ENCODE results near the gene CHD6.

Gene CHD6

DNA sequence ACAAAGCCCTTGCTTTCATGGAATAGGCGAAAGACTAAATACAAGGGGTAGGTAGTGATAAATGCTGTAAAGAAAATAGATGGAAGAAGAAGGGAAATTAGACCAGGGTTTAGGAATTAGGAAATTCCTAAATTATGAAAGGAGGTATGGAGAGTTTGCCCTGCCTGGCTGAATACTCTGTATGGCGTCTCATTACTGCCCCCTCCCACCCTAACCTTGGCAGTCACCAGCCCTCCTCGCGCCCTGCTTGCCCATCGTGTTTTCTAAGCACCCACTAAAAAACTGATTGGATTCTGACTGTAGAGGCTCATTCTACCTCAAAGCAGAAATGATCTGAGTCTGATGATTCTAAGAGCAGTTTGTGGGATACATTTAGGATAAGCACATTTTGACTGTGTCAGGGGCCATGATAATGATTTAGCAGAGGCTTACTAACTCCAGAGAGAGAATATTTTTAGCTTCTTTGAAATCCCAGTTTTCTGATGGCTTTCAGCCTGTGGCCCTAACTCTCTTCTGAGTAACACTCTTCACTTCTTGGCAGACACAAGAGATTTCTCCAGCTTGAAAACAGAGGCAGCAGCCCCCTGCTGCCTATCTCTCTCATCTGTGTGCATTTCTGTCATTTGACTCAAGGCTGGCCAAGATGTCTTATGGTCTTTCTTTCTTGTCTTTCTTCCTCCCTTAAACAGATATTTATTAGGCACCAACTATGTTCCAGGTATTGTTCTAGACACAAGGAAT, 1.4 kb upstream of the CHD6 start:
- DNase-seq, result no peak

DNA sequence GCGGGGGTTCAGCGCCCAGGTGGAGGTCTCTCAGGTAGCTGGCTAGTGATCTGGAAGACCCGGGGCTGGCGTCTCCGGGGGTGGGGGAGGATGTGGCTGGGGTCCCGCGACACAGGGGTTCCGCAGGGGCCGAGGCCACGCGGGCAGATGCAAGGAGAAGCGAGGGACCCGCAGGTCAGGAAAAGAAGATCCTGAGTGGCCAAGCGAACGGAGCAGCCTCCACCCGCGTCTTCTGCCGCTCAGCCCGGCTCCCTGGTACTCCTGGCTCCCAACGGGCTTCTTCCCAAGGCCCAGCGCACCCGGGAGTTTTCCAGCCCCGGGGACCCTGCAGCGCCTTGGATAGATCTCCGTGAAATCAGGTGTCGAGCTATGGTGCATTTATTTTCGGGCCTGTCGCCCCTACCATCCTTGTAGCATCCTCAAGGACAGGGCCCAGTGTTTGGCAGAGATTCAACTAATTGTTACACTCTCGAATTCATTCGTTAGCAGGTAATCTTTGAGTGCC, 682 bp upstream of the CHD6 start:
- DNase-seq, result no peak

DNA sequence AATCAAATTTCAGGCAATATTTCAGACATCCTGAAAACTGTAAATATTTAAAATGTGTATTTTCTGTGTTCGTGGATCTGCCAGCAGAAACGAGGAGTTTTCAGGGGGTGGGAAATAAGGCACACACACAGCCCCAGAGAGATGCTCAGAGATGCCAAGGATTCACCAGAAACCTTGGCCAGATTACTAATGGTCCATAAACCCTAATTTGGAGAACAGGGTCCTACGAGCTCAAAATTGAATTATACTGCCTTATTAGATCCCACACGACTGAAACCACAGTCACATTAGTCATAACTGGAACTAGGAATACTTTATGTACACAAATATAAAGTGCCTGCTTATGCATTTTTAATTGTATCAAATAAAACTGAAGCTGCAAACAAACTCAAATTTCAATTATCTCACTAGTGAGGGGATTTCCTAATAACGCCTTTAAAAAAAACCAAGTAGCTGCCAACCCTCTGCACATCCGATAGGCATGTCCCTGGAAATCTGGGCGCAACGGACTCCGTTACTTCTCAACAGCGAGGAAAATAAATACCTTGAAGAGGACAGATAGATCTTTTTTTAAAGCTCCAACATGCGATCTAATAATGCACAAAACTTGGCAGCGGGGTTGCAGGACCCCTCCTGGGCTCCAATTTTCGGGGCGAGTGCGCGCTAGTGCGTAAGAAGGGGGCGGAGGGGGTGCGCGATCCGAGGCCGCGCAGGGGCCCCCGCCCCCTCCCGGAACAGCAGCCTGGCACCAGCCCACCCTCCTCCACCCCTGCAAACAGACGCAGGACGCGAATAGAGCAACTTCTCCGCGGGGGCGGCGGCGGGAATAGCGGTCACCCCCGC, 897 bp downstream of the CHD6 start:
- peak; percentile 52 for DNase-seq

DNA sequence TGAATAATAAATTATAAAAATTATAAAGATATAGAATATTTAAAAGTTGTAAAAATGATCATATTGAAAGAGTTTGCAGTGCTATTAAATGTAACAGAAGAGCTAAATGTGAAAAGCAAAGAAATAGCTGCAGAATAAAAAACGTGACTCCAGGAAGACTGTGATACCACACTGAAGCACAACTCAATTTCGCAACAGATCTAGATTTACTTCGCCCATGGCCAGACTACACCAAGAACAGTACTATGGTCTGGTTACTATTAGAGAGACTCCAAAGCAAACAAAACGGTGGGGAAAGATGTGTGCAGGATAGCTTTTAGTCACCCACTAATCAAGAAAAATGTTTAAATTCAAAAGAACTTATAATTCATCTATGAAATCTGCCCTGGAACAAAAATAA, 1.9 kb downstream of the CHD6 start:
- no peak for DNase-seq

DNA sequence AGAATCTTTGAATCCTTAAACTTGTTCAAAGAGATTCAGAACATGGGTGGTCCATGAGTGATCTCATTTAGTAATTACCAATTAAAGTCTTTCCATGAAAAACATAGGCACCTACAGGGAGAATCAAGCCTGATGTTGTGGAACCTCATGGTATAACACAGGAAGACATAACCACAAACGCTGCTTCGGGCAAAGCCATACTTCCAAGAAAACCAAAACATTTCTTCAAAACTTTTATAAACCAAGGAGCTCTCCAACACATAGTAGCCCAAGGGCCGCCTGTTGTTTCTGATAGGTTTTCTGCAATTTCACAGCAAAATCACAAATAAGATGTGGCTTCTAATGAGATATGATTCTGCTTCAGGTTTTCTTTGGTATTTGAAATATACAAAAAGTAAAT, 2.5 kb downstream of the CHD6 start:
- no peak for DNase-seq

DNA sequence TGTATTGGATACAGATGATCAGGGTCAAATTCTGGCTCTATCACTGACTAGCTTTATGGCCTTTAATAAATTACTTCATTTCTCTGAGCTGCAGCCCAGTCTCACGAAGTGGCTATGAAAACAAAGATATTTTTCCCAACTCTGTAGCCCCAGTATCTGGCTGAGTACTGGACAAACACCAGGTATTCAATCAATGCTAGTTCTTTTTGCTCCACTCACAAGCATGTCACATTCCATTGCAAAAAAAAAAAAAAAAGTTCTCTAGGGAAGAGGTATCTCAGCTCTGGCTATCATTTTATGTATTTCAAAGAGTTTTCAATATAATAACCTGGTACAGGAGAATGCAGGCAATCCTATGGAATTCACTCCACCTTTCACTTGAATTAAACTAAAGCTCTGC, 3.1 kb downstream of the CHD6 start:
- DNase-seq, result no peak

DNA sequence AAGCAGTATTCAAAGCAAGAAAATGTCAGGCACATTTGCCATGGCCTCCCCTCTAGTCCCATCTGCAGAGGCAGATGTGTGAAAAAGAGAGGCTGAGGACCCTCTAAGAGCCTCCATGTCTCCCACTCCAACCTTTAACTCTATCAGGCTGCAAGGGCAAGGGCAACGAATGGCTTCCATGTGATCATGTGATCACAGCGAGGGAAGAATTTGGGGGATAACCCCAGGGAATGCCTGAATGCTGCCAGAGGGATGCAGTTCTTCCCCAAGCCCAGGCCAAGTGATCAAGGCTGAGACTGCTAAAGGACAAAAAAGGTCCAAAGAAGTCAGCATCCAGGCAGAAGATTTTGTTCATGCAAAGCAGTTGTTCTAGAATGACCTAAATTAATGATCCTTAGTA, 4.9 kb downstream of the CHD6 start:
- DNase-seq, result no peak

DNA sequence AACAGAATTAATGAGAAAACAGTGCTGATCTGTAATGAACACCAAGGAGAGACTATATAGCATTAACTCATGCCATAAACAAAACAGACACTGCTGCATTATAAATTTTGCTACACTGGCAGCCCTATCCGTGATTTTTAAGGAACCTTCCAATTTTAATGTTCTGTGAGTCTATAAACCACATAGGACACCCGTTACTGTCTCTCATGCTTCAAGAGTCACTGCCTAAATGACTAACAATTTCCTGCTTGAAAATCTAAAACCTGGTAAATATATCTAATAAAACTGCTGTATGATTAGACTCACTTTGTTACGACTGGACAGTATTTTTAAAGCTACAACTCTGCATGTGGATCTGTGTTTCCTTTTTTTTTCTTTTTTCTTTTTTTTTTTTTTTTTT, 8.7 kb downstream of the CHD6 start:
- DNase-seq, result no peak

DNA sequence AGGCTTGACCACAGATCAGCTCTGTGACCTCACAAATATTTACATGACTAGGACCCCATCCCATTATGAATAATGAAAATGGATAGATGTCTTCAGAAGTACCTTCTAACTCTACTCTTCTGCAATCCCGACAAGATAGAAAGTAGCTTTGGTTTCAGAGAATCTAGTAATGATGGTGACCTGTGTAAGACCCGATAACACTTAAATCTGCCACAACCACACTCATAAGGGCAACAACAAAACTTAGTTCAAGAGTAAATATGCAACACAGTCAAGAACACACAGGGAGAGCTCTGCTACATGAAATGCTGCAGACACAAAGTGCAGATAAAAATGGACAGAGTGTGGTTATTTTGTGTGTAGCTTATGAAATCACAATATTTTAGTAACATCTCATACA, 9.6 kb downstream of the CHD6 start:
- no peak for DNase-seq

DNA sequence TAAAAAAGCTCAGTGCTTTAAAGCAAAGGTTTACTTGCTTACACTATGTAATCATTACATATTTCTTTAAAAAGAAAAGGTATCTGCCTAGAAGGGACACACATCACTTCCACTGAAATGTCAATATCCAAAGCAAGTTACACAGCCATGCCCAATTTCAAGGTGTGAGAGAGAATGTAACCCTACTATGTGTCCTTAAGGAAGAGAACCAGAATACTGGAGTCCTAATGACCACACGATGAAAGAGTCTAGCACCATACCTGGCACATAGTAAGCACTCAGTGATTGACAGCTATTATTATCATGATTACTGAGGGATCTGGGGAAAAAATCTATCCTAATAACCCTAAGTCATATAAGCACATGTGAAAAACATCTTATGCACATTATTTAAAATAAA, 10.4 kb downstream of the CHD6 start:
- no peak for DNase-seq

DNA sequence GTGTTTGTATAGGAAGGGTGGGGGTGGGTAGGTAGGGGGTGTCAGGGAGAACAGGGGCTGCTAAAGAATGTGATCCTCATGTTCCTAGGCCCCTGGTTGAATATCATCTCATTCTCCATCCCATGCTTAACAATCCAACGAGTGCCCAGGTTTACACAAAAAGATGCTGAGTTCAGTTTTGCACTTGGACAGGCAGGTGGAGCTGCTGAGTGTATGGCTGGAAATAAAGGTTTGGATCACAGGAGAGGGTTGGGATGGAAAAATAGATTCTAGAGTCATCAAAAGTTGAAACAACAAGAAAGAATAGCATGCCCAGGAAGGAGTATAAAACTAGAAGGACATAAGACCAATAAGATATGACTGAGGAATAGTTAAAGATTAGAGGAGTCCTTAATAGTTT, 14.2 kb downstream of the CHD6 start:
- no peak for DNase-seq

DNA sequence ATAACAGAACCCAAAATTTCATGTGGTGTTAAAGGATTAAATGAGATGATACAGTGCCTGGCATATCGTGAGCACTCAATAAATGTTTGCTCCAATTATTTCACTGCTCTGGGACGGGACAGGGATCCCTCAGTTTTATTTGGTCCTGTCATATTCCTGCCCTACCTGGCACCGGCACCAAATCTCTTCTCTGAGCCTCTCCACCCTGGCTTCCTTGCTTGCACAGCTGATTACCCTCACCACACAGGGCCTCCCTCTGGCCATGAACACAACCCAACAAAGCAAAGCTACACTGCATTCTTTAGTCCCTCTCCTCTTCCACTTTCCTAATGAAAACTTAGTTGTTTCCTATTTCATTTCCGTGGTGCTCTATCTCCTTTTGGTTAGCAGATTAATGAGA, 16.4 kb downstream of the CHD6 start:
- DNase-seq, result no peak

DNA sequence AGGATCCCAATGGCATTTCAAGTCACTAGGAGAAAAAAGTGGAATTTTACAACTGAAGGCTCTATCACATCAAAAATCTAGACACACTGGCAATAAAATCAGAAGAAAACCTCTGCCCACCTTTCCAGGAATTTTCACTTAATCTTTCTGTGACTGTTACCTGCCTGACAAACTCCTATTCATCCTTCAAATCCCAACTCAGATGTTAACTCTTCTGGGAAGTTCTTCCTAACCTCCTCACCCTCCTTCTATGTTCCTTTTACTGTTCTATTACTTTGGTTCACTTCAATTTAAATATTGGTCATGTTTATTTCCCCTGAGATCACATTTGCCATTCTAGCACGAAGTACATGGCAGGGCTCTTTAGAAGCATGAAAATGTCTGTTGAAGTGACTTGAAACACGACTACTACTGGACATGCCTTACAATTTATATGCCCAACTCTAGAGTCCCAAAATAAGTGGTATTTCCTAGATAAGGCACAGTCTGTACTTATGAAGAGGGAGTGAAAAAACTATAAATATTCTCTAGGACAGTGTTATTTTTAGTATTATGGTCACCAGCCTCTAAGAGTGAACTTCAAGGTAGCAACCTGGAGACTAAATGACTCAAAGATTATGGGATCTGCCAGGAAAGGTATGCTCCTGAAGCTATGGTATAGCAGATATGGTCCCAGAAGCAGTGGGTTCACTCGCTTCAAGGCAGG, 17.1 kb downstream of the CHD6 start:
- no peak for DNase-seq

DNA sequence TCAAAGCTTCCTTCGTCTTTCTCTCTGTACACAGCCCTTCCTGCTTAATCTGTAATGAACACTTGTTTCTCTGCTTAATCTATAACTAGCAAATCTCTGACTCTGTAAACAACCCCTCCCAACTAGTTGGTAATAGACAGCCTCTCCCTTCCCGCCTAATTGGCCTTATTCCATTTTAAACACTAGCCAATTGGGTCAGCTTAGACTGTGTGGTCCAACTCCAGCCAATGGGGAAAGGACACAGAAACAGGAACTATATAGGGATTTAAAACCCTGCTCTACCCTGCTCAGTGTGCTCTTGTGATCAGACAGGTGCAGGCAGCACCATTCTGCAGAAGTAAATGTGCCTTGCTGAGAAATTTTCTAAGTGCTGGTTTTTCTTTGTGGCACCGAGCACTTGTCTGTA, 18.5 kb downstream of the CHD6 start:
- no peak for DNase-seq

DNA sequence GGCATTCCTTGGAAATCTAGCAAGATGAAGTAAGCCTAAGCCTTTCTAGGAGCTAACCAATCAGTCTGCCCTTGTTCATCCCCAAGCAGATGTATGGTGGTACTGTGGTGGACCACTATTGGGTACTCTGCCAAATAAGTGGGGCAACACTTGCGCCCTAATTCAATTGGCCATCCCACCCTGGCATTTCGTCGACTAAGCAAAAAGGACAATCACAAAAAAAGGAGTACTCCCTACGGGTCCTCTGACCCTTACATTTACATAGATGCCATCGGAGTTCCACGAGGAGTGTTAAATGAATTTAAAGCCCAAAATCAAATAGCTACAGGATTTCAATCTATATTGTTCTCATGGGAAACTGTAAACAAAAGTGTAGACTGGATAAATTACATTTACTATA, 19.5 kb downstream of the CHD6 start:
- DNase-seq, result no peak

DNA sequence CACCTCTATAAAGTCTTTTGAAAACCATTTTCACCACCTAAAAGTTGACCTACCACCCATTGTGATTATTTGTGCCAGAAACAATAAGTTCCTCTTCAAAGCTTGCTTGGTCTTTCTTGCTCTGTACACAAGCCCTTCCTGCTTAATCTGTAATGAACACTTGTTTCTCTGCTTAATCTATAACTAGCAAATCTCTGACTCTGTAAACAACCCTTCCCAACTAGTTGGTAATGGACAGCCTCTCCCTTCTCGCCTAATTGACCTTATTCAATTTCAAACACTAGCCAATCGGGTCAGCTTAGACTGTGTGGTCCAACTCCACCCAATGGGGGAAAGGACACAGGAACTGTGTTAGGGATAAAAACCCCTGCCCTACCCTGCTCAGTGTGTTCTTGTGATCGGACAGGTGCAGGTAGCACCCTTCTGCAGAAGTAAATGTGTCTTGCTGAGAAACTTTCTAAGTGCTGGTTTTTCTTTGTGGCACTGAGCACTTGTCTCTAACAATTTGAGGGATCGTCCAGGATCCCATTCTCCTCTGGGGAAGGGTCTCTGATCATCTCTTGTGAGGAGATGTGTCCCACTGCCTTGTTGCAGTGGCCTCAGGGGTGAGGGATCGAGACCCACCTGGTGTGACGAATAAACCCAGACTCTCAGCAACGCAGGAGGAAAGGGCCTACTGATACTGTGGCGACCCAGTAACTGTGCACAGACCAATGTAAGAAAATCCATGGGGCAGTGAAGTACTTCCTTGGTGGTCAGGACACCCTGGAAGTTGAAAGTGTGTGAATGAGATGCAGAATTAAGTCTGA, 23.5 kb downstream of the CHD6 start:
- DNase-seq, result no peak

DNA sequence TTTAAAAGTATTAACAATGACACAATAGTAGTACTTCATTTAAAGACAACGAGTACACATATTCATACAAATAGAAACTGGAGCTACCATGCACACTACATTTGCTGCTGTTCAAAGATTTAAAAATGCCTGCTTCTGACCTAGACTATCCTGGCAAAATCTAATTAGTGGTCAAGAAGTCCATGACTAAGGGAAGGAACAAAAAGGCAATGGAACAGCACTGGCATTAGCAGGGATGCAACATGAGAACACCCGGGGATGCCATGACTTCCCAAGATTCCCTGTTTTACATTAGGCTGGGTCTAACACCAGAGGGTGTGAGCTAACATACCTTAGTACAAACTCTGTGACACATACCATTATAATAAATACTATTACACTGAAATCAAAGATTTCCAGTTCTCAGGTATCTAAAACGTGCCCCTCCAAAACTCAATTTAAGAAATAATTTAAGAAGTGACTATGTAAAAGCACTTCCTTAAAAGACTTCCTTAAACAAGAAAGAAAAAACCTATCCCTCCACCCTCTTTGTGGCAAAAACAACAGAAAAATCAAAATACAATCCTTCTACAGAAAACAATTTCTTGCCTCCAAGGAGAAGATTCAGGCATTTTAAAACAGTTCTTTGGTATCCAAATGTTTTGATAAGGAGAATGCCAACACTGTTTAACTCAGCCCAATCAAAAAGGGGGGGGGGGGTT, 25.5 kb downstream of the CHD6 start:
- DNase-seq, result no peak

DNA sequence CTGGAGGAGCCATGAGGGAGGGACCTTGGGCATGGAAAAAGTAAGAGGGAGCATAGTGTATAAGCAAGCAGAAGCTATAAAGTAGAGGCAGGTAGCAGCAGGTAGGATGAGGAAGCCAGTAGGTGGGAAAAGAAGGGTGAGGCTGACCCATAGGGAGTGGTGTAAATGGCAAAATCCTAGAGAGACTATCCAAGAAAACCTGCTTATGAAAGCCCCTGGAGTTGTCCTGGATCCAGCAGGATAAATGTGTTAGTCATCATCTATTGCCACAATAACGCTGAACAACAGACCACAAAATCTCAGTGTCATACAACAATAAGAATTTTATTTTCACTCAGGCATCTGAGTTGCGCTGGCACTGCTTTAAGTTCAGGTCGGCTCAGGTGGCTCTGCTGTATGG, 30.2 kb downstream of the CHD6 start:
- DNase-seq, result no peak

DNA sequence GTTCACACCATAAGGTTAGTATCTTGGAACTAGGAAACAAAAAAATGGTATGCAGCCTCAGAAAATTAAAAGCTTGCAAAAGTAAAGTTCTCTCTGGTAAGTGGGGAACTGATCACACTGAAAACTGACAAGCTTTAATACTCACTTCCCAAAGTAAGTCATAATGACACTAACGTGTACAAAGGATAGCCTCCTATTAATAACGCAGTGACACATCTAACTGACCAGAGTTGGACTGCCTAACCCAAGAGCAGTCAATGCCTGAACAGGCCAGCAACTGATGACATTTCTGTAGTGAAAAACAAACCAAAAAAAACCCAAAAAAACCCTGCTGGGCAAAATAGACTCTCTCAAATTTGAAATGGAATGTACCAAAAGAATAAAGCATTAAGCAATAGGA, 30.7 kb downstream of the CHD6 start:
- no peak for DNase-seq

DNA sequence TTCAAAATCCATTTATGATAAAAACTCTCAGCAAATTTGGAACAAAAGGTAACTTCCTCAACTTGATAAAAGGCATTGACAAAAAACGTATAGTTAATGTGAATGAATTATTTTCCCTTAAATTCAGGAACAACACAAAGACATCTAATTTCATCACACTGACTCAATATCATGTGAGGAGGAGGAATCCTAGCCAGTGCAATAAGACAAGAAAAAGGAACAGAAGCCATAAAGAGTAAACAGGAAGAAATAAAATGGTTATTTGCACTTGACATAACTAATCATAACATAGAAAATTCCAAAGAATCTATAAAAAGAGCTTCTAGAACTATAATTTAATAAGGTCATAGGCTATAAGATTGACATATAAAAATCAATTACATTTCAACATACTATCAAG, 31.4 kb downstream of the CHD6 start:
- no peak for DNase-seq

DNA sequence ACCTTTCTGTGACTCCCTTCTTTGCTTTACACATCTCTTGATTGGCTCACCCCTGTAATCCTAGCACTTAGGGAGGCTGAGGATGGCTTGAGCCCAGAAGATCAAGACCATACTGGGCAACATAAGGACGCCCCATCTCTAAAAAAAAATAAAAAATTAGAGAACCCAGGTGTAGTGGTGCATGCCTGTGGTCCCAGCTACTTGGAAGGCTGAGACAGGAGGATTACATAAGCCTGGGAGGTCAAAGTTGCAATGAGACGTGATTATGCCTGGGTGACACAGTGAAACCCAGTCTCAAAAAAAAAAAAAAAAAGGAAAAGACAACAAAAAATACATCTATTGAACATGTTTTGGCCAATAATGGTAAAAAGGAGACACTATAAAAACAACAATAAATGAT, 37.8 kb downstream of the CHD6 start:
- no peak for DNase-seq

Data from central memory CD4-positive, alpha-beta T cell (primary cell).